Testis (tissue), 3 donors: Measurements from ENCODE around the gene CHAC2. TPM values are rescaled to one million over a fixed set of nuclear protein-coding genes. Genes with fewer than 3 reads are reported as not detected.
"Not testable (repeated sequence)": the region's sequence is repeated elsewhere in the genome, so short reads cannot be mapped to it uniquely, and the experiment has no call there.

Source experiments
- DNase-seq: peaks from one replicate; pipeline ENCODE4 v3.0.0-alpha.2; 2019
- H3K27ac ChIP-seq, 2 donors: fragments of 200-600 bp; sonication (generic); one replicate each; pipeline ENCODE4 v1.5.1; 2019
- H3K27me3 ChIP-seq: fragments of 200-600 bp; sonication (generic); one replicate; pipeline ENCODE4 v1.5.1; 2019
- H3K36me3 ChIP-seq: fragments of 200-600 bp; sonication (generic); one replicate; pipeline ENCODE4 v1.5.1; 2017; ENCODE audit warnings: low read depth; ENCODE audit errors: missing control alignments
- H3K4me1 ChIP-seq: fragments of 200-600 bp; sonication (generic); one replicate; pipeline ENCODE4 v1.5.1; 2019
- H3K4me3 ChIP-seq, 2 donors: fragments of 200-600 bp; sonication (generic); one replicate each; pipeline ENCODE4 v1.5.1; 2017 to 2019
- H3K9me3 ChIP-seq: fragments of 200-600 bp; sonication (generic); one replicate; pipeline ENCODE4 v1.5.1; 2017
- CTCF ChIP-seq, 3 experiments: fragments of 450-650 bp in 2 of 3; fragments of 200-600 bp in 1 of 3; sonication (generic) in 1 of 3; IDR thresholded peaks; one replicate each; pipeline ENCODE4 v1.5.1; 2016 to 2019; ENCODE audit warnings: antibody characterized with exemption in 3 of 3, mild to moderate bottlenecking in 2 of 3, moderate library complexity in 1 of 3
- POLR2A ChIP-seq: fragments of 450-650 bp; IDR thresholded peaks from one replicate; pipeline ENCODE4 v1.6.1; 2017; ENCODE audit warnings: antibody characterized with exemption, mild to moderate bottlenecking, moderate library complexity
- WGBS, 2 donors: methylation state at CpG; one replicate each; pipeline ENCODE4 v1.1.5; 2018; 5-methylcytosine and 5-hydroxymethylcytosine counted together
- intact Hi-C: fragments of 100-400 bp; cut with DNase I; formaldehyde crosslinking; loops from one replicate; pipeline ENCODE4 v1.15.1; 2023; ENCODE audit warnings: low total_unique reads
- polyA plus RNA-seq: library from polyadenylated mRNA; stranded (reverse); fragments of 350-450 nt; fragmentation: Illumina TruSeq; extraction: RNeasy Lipid Tissue Mini Kit (QIAGEN cat#74804); gene quantifications from one replicate; pipeline ENCODE4 v1.2.3, GENCODE V29; 2014; ENCODE audit warnings: low read depth, low replicate concordance; ENCODE audit not compliant: insufficient read depth
- total RNA-seq, 2 donors: library from RNA; depleted of rRNA; stranded (reverse); fragments of >200 nt; gene quantifications; one replicate each; pipeline ENCODE4 v1.2.3, GENCODE V29; 2016

CHAC2 gene
- total and polyA plus RNA-seq, 3 donors from 2014 or later: 3.4 to 9.1 (median 3.6) TPM

GRCh38 chr2:53819634-53820033 is 52.0 kb downstream of the CHAC2 start:
- H3K27ac ChIP-seq: no peak overlapping the region
- no peaks in the 10 kb centered on the region for H3K27me3 ChIP-seq
- no peak for TF ChIP-seq POLR2A
- TF ChIP-seq CTCF (IDR thresholded peaks at IDR 0.05): no peak
- H3K9me3 ChIP-seq: no peaks in the 10 kb centered on the region
- no peak overlapping the region for H3K4me3 ChIP-seq
- WGBS, 2 donors: 81 to 87% methylated on average over 4 of the region's 4 CpGs
- intact Hi-C loops: no loop called here
- no peaks in the 10 kb centered on the region for H3K4me1 ChIP-seq
- H3K36me3 ChIP-seq: no peaks in the 10 kb centered on the region
- no peak for DNase-seq

- no peaks in the 10 kb centered on the region for H3K9me3 ChIP-seq
- no peak for TF ChIP-seq POLR2A
- no peak for TF ChIP-seq CTCF (IDR thresholded peaks at IDR 0.05)
- no peak overlapping the region for H3K4me3 ChIP-seq
- H3K27me3 ChIP-seq: no peaks in the 10 kb centered on the region
- intact Hi-C loops: no loop called here
- DNase-seq: no peak
- H3K4me1 ChIP-seq: no peaks in the 10 kb centered on the region
- H3K36me3 ChIP-seq: no peaks in the 10 kb centered on the region
- 85 to 93% methylated on average over 9 of the region's 9 CpGs for WGBS, 2 donors
- no peak overlapping the region for H3K27ac ChIP-seq
Measured at GRCh38 chr2:53820048-53820447, 52.4 kb downstream of the CHAC2 start.

GRCh38 chr2:53820711-53821110 is 53.1 kb downstream of the CHAC2 start:
- TF ChIP-seq POLR2A (no peak), CTCF (IDR thresholded peaks at IDR 0.05) (no peak)
- no peaks in the 10 kb centered on the region for H3K27me3 ChIP-seq
- no peaks in the 10 kb centered on the region for H3K9me3 ChIP-seq
- intact Hi-C loops: no loop called here
- H3K4me1 ChIP-seq: no peaks in the 10 kb centered on the region
- no peak overlapping the region for H3K27ac ChIP-seq
- no peaks in the 10 kb centered on the region for H3K36me3 ChIP-seq
- no peak for DNase-seq
- 88 to 92% methylated on average over 4 of the region's 4 CpGs for WGBS, 2 donors
- no peak overlapping the region for H3K4me3 ChIP-seq

- Histone ChIP-seq H3K27me3 (no peaks in the 10 kb centered on the region), H3K9me3 (no peaks in the 10 kb centered on the region), H3K4me3 (no peak overlapping the region), H3K4me1 (peaks cover 9% of the 10 kb centered on the region), H3K36me3 (no peaks in the 10 kb centered on the region), H3K27ac (no peak overlapping the region)
- 81 to 89% methylated on average over 6 of the region's 6 CpGs for WGBS, 2 donors
- TF ChIP-seq POLR2A: no peak
- TF ChIP-seq CTCF (IDR thresholded peaks at IDR 0.05): no peak
- DNase-seq: no peak
- intact Hi-C loops: no loop called here
Measured at GRCh38 chr2:53821810-53822209, 54.2 kb downstream of the CHAC2 start.

- H3K9me3 ChIP-seq, H3K27me3 ChIP-seq, DNase-seq, H3K4me3 ChIP-seq, H3K36me3 ChIP-seq, intact Hi-C loops, H3K27ac ChIP-seq: not testable (repeated sequence)
- whole genome bisulfite sequencing, 2 donors: 89 to 92% methylated on average over 9 of the region's 9 CpGs
- peaks cover 14% of the 10 kb centered on the region for H3K4me1 ChIP-seq
Measured at GRCh38 chr2:53823639-53824038, 56.0 kb downstream of the CHAC2 start.

Other genes with a start within 250 kb of the CHAC2 start
- gene ASB3, start 19.1 kb downstream of the CHAC2 start, total RNA-seq: 10 to 100 TPM; 29.0 to 31.8 TPM
- gene ASB3, start 19.1 kb downstream of the CHAC2 start, polyA plus RNA-seq: 26.9 TPM
- gene ERLEC1, start 19.2 kb downstream of the CHAC2 start, total RNA-seq: 100 to 1,000 TPM in 1 of 2 donors, 10 to 100 TPM in 1; 91.5 to 123 TPM
- 86.3 TPM for gene ERLEC1, start 19.2 kb downstream of the CHAC2 start, polyA plus RNA-seq
- 1 to 10 TPM; 6.5 to 6.8 TPM for gene GPR75, start 92.2 kb downstream of the CHAC2 start, total RNA-seq
- gene GPR75, start 92.2 kb downstream of the CHAC2 start, polyA plus RNA-seq: 2.3 TPM
- gene PSME4, start 203.2 kb downstream of the CHAC2 start, total RNA-seq: 100 to 1,000 TPM; 104 to 142 TPM
- gene PSME4, start 203.2 kb downstream of the CHAC2 start, polyA plus RNA-seq: 144 TPM